Astrocyte (in vitro differentiated cells and primary cell): Measurements from ENCODE around the gene MMP1.

Experiments
- EZH2 ChIP-seq: IDR thresholded peaks from 2 replicates; pipeline ENCODE4 v1.6.1; 2012; ENCODE audit warnings: mild to moderate bottlenecking, low read length, inconsistent platforms; ENCODE audit not compliant: insufficient read depth
- TF ChIP-seq, protein P1 (sequence below): IDR thresholded peaks from 2 replicates; pipeline ENCODE4 v1.5.1; 2011; ENCODE audit warnings: low read depth, mild to moderate bottlenecking, inconsistent platforms, low read length, moderate library complexity; ENCODE audit not compliant: insufficient read depth

DNA sequence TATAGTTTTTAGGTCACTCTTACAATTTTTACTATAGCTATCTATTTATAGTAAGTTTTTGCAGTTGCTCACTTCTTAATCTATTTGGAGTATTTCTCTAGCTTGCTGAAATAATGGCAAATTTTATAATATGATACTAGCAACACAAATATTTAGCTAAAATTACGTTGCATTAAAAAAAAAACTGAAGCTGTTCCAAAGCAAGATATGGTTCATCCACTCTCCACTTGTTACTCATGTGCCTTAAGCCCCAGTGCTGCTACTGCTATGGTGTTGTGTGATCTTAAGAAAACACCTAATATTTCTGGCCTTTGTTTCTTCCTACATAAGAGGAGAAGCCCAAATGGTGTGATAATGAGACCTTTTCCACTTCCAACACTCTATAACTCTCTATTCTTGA is 45.0 kb upstream of the MMP1 start:
- TF ChIP-seq, protein P1, sequence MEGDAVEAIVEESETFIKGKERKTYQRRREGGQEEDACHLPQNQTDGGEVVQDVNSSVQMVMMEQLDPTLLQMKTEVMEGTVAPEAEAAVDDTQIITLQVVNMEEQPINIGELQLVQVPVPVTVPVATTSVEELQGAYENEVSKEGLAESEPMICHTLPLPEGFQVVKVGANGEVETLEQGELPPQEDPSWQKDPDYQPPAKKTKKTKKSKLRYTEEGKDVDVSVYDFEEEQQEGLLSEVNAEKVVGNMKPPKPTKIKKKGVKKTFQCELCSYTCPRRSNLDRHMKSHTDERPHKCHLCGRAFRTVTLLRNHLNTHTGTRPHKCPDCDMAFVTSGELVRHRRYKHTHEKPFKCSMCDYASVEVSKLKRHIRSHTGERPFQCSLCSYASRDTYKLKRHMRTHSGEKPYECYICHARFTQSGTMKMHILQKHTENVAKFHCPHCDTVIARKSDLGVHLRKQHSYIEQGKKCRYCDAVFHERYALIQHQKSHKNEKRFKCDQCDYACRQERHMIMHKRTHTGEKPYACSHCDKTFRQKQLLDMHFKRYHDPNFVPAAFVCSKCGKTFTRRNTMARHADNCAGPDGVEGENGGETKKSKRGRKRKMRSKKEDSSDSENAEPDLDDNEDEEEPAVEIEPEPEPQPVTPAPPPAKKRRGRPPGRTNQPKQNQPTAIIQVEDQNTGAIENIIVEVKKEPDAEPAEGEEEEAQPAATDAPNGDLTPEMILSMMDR = no peak
- TF ChIP-seq EZH2 = no peak
